Stimulated activated CD8-positive, alpha-beta memory T cell treated with anti-CD3 and anti-CD28 coated beads, Interleukin-12 subunit alpha, Interleukin-12 subunit beta, amount 100 ng/mL, for 1 hour (primary cell): ENCODE results near the gene CPPED1.

Experiments used
- DNase-seq: peaks from one replicate; pipeline ENCODE4 v3.0.0-alpha.2; 2020; ENCODE audit warnings: low read depth

Gene CPPED1

DNA sequence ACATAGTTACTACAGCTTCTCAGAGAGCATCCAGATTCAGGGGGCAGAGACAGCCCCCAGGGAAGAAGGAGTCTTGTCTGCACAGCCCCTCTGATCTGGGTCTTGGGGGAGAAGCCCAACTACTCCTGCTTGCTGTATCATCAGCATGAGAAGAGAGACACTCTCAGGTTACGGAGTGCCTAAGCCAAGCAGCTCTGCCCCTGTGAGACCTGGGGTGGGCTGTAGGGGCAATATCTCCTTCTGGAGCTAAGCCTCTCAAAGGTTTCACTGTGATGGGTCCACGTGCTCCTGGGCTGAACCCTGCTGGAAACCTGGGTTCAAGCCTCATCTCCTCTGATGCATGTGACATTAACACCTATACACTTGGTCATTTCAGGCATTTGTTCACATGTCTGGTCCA lies 123.2 kb downstream of the CPPED1 start:
- DNase-seq, result no peak

DNA sequence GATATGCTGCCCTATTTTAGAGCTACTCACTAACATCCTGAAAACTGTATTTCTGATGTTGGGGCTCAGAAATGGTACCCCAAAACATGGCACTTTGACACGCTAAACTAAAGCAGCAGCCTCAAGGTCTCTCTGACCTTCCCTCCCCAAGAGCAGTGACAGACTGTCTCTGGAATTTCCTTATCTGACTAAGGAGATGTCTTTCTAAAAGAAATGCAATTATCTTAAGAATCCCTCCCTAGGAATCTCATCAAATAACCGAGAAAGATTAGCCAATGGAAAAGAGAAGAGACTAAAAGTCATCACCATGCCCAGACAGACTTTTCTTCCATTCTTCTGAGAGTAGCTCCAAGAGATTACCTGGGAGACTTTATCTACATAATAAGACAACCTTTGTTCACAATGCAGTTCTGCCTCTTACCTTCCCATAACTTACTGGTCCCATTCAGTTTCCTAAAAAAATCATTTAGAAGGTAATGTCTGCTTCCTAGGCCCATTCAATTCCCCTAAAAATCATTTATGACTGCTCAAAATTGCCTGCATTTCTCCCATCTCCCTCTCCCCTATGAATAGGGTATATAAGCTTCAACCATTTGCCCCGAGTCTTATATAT lies 123.9 kb downstream of the CPPED1 start:
- DNase-seq, result no peak

DNA sequence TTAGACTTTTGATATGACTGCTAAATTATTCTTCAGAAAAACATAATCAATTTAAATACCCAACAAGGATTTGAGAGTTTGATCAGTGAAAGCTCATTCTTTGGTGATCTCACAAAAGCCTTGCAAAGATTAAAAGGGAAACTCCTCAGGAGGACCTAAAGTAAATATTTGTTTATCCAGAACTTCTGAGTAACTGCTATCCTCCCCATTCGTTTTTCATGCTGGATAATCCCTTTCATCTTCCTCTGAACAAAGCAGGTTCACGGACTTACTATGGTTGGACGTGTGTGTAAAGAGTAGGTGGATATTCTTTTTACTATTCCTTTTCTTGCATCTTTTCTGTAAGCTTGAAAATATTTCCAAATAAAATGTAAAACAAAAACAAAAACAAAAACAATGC lies 124.7 kb downstream of the CPPED1 start:
- no peak for DNase-seq

DNA sequence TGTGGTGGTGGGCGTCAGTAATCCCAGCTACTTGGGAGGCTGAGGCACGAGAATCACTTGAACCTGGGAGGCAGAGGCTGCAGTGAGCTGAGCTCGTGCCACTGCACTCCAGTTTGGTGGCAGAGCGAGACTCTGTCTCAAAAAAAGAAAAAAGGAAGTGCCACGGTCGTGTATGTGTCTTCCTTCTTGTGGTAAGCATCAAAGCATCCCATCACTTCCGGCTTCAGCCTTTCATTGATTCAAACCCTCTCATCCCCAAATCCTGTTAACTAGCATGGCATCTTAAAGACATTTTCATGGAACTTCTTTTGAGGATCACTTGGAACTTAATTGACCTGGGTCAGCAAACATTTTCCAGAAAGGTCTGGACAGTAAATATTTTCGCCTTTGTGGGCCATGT lies 126.2 kb downstream of the CPPED1 start:
- DNase-seq, result no peak

DNA sequence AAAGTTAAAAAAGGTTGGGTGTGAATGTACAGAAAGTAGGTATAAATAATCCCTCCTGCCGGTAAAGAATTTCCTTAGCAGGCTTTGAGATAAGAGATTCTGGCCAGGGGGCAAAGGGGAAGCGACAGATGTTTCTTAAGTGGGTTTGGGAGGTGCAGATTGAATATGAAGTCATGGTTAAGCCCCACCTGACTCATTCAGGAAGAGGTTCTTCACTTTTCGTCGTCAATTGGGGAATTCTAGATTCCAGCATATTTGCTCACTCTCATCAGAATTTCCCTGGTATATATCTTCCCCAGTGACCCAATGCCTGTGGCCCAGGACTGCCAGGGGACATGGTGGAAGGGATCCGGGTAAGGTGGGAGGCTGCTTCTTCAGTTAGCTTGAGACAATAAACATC lies 127.8 kb downstream of the CPPED1 start:
- DNase-seq, result no peak

DNA sequence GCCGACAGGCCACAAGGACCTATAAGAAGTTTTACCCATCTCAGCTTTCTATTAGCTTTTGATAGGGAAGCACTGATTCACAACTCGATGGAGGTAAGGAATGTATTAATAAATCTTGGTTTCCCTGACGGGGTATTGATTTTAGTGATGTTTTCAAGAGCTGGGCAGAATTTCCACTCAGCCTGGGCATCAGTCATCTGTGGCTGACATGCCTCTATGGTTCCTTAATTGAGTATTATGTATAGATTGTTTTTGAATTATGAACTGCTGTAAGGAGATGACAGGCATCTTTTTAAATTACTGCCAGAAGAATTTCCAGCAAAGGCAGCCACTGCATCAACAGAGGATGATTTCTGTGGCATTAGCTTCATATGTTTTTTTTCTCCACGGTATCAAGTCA lies 128.6 kb downstream of the CPPED1 start:
- no peak for DNase-seq

DNA sequence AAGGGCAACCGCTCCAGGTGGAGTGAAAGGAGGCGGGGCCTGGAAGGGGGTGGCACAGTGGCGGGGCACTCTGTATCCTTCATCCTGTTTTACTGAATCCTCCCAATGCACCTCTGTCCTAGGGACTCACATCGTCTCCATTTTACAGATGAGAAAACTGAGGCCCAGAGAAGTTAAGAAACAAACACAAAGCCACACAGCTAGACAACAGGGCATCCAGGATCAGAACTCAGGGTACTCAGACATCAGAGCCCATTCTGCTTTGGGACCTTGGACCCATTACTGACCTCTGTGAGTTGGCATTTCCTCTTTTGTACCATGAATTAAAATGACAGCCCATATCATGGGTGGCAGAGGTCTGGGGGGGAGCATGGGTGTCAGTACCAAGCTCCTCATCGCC lies 129.2 kb downstream of the CPPED1 start:
- DNase-seq, result no peak

DNA sequence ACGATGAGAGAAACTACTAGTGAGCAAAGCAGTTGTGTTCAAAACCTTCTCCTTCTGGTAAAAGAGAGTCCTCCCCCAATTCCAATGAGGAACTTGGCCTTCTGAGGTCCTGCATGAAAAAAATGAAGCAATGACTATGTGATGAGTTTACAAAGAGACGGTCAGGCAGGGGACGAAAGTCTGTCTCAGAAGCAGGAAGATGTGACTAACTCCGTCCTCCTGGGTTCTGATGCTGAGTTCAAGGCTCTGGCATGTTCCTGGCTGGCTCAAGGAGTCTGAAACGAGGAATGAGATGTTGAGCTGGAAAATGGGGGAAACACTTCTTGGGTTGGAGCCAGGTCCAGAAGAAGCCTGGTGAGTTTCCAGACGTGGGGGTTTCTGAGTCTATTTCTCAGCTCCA lies 129.6 kb downstream of the CPPED1 start:
- DNase-seq, result no peak

DNA sequence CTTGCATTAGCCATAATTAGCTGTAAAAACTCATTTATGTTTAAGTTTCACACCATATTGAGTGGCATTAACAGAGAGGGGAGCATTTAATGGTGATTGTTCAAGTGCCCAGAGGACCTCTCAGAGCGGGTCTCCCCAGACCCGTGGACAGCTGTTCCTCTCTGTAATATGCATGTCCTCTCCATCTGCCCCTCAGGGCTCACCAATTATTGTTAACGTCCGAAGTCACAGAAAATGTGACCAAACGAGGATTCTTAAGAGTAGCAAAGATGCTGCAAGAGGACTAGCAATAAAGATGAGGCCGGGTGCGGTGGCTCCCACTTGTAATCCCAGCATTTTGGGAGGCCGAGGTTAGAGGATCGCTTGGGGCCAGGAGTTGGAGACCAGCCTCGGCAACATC lies 130.2 kb downstream of the CPPED1 start:
- no peak for DNase-seq

DNA sequence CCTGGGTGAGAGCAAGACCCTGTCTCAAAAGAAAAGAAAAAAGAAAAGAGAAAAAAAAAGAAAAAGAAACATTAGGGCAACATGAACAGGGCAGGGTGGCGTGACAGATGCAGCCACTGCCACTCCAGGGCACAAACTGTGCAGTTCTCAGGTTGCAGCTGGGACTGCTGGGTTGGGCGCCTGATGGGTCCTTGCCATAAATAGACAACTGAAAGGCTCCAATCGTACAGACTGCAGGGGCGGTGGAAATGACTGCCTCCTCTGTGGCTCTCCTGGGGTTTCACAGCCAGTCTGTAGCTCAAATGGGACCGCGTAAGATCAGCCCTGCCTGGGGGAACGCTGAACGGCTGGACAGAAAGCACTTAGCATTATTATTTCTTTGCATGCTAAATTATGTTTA lies 130.7 kb downstream of the CPPED1 start:
- no peak for DNase-seq

DNA sequence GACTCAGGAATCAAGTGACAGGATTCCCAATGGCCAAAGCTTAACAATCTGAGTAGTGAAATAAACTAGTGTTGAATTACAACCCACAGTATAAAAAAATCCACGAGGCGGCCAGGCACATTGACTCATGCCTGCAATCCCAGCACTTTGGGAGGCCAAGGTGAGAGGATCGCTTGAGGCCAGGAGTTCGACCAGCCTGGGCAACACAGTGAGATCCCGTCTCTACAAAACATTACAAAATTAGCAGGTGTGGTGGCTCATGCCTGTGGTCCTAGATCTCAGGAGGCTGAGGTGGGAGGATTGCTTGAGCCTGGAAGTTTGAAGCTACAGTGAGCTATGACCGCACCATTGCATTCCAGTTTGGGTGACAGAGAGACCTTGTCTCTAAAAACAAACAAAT lies 133.8 kb downstream of the CPPED1 start:
- no peak for DNase-seq

DNA sequence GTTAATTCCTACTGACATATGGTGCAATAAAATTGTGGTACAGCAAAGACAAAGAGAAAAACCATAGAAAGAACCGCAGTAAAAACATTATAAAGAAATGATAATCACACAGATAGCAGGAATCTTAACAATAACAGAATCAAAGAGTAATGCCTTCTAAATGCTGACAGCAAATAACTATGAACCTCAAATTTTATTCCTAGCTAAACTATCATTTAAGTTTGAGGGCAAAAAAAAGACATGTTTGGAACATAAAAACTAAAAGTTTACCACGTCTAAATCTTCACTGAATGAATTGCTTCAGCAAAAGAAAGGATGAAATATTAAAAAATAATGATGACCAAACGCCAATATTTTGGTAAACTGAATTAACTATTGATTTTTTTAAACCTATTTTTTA lies 135.8 kb downstream of the CPPED1 start:
- DNase-seq, result no peak

DNA sequence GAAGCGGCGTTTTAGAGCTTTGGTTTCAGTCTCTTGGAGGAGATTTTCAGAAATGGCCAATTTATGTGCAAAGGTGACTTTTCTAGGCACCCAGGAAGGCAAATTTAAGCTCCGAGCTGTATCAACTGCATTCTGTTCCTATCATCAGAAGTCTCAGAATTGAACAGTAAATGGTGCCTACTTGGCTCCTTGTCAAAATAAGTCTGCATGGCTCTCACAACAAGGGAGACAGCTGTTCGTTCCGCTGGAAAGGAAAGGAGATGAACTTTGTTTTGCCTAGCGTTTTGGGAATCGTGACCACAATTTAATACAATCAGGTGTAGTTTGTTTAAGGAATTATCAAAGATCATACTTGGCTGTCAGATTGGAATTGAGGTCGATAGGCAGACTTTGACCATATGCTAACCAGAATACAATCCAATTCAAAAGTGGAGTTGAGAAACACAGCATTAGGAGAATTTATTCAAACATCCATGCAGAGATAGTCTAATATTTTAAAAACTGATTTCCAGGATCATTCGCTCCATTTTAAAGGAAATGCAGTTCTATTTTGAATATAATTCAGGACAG lies 139.4 kb downstream of the CPPED1 start:
- no peak for DNase-seq

DNA sequence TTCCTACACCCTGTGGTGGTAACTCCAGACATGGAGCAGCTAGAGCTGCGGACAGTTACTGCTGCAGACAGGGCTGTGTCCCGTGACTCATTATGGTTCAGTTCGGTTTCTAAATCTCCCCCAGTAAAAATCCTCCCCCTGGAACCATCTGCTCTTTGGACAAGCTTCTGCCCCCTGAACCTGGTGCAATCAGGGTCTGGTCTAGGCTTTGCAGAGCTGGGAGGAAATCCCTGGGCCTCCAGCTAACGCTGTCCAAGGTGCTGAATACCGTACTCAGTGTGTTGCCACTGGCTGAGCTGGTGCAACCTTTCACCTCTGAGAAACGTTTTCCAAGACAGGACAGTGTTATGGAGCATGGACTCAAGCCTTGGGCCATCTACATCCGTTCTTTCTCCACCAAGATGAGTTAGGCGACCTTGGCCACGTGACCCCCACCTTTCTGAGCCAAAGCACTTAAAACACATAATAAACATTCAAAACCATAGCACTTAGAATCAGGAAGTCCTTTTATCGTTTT lies 142.0 kb downstream of the CPPED1 start:
- DNase-seq, result no peak

DNA sequence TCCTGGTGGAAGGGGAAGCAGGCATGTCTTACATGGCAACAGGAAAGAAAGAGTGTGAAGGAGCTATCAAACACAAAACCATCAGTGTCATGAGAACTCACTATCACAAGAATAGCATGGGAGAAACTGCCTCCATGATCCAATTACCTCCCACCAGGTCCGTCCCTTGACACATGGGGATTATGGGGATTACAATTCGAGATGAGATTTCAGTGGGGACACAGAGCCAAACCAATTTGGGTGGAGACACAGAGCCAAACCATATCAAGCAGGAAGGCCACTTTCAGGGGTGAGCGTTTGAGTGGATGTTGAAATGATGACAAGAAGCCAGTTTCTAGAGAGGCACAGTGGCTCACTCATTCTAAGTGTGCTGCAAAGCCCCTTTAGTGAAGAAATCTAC lies 143.8 kb downstream of the CPPED1 start:
- no peak for DNase-seq

DNA sequence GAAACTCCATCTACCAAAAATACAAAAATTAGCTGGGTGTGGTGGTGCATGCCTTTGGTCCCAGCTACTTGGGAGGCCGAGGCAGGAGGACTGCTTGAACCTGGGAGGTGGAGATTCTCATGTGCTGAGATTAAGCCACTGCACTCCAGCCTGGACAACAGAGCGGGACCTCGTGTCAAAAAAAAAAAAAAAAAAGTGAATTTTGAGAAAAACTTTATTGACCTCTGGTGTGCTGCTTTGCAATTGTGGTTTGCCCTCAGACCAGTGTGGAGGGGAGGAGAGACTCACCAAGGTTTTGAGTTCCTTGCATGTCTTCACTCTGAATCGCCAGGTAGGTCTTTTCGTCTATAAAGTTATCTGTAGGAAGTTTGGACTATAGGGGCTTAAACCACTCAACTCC lies 145.2 kb downstream of the CPPED1 start:
- DNase-seq, result no peak

DNA sequence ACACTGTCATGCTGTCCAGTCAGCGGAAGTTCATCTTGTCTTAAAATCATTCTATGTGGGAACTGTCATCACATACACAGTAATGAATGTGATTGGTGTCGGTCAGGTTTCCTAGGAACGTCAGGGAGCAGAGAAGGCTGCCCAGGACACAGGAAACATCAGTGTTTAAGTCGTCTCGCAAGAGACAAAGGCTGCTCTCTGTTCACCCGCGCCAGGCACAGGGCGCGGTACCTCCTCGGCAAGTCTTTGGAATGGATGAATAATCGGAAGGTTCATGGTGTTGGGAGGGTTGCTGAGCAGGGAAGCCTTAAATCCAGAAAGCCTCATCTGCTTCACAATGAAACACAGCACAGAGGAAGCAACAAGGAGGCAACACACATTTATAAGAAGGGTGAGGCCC lies 148.2 kb downstream of the CPPED1 start:
- no peak for DNase-seq

DNA sequence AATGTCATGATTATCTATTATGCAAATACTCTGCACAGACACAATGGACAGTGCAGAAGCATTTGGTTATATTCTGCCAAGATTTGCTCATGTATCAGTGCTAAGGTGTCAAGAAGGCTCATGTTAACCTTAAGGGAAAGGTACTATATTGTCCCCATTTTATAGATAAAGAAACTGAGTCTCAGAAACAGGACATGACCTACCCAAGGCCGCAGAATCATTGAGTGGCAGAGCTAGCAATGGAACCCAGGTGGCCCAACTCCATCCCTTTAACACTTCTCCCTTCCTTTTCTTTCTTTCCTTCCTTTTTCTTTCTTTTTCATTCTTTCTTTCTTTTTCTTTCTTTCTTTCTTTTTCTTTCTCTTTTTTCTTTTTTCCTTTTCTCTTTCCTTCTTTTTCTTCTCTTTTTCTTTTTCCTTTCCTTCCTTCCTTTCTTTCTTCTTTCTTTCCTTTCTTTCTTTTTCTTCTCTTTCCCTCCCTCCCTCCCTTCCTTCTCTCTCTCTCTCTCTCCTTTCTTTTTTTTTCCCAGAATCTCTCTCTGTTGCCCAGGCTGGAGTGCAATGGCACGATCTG lies 149.8 kb downstream of the CPPED1 start:
- no peak for DNase-seq

DNA sequence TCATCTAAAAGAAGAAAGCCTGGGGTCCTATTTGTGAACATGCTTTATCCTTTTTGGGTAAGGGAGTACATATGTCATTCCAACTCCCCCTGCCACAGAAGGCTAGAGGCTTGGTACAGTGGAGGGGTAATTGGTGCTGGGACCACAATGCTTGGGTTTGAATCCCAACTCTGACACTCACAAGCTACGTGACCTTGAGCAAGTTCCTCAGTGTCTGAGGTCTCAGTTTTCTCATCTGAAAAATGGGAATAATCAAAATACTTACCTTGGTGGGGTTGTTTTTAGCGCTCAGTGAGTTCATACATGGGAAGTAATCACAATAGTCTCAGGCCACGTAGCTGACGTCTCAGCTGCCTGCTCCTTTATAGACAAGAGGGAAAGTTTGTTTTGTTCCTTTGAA lies 150.8 kb downstream of the CPPED1 start:
- no peak for DNase-seq

DNA sequence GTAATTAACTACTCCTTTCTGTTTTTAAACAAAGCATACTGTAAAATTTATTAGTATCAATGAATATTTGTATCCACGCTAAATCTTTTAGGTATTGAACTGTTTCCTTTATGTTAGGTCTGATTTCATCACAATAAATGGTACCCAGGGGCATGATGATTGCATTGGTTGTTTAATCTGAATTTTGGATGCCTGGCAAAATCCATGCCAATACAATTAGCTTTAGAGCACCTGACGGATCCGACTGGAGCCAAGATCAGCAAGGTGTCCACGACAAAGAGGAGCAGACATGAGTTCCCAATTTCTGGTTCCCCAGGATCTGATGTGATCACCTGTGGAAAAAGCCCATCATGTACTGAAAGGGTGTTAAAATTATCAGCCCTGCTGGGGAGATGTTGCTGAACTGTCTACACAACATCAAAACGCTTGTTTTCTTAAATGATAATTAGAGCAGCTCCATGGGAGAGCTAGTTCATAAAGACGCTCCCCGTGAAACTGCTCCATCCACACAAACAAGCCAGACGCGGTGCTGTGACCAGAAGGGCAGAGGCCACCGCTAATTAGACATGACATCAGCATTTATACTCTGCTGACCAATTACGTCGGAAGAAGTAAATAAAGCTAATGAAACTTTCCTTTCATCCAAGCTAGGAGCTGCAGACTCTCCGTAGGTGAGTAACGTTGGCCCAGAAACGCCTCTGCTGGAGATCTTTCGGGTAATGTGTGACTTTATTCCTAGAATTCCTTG lies 151.7 kb downstream of the CPPED1 start:
- DNase-seq, result no peak

DNA sequence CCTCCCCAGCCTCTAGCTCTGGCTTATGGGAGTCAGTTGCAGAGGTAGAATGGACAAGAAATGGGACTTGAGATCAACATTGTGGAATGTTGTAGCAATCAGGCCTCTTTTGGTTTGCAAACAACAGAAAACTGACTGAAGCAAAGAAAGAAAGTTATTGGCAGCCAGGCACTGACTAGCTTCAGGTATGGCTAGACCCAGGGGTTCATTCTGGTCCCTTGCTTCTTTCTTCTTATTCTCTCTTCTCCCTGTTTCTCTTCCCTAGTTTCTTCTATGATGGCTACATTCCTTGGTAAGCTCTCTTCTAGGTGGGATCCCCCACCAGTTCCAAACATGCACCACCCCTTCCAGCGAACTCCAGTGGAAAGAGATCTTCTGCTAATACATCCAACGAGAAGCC lies 154.3 kb downstream of the CPPED1 start:
- DNase-seq, result no peak

DNA sequence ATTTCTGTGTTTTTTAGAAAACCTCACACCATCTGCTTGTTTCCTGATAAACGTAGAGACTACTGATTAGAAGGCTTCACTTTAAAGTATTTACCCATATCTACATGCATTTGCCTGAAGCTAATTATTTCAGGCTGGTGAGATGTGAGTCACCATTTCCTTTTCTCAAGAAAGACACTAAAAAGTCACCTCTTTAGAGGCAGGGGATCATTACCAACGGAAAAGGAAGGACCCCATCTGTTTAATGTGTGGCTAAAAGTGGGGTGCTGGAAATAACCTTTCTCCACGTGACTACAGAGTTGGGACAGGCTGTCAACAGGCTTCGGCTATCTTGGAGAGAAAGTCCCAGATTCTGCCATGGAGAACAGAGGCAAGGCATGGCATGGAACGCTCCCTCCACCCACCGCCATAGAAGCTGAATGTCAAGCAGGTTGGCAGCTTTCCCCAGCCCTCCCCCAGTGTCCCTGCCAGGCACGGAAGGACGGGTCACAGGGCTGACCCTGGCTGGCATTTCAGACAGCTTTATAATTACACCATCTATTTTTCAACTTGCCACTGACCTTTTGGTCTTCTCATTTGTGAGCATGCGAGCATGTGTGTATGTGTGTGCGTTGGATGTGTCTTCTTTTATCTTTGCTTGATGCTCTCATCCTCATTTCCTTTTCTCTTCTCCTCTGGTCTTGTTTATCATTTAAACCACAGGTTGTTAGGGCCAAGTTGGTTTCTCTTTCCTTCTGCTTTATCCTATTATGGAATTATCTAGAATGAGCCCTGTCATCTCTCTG lies 157.0 kb downstream of the CPPED1 start:
- DNase-seq, result no peak
